SK-N-SH treated with all-trans-retinoic acid at 6 μM for 48 hours (cell line): ENCODE measurements around the gene FBXW10B.

ENCODE experiments used
- ATAC-seq: fragments of 200-7000 bp; cut with Tn5 transposase; 3 replicates; pipeline ENCODE4 v1.9.1; 2020; ENCODE audit warnings: mild to moderate bottlenecking, moderate library complexity
- BACH2 ChIP-seq: fragments of 250-450 bp; sonication (Bioruptor Pico); IDR thresholded peaks from 2 replicates; pipeline ENCODE4 v1.9.0; 2021; ENCODE audit warnings: mild to moderate bottlenecking, borderline replicate concordance
- CSDC2 ChIP-seq: fragments of 250-450 bp; sonication (Bioruptor Pico); IDR thresholded peaks from 2 replicates; pipeline ENCODE4 v1.5.0; 2020; ENCODE audit warnings: mild to moderate bottlenecking, moderate library complexity
- CSRNP3 ChIP-seq: fragments of 250-450 bp; sonication (Bioruptor Pico); IDR thresholded peaks from 2 replicates; pipeline ENCODE4 v1.5.1; 2021; ENCODE audit warnings: mild to moderate bottlenecking, moderate library complexity
- ESRRG ChIP-seq: fragments of 250-450 bp; sonication (Bioruptor Pico); IDR thresholded peaks from 2 replicates; pipeline ENCODE4 v1.6.1; 2021; ENCODE audit warnings: mild to moderate bottlenecking
- GLIS3 ChIP-seq: fragments of 250-450 bp; sonication (Bioruptor Pico); IDR thresholded peaks from 2 replicates; pipeline ENCODE4 v1.5.0; 2020; ENCODE audit warnings: mild to moderate bottlenecking, moderate library complexity
- ISL1 ChIP-seq: fragments of 250-450 bp; sonication (Bioruptor Pico); IDR thresholded peaks from 2 replicates; pipeline ENCODE4 v2.1.2; 2022; ENCODE audit warnings: mild to moderate bottlenecking, moderate library complexity
- OSR1 ChIP-seq: fragments of 250-450 bp; sonication (Bioruptor Pico); IDR thresholded peaks from 2 replicates; pipeline ENCODE4 v1.8.0; 2022; ENCODE audit warnings: moderate library complexity, mild to moderate bottlenecking, inconsistent platforms
- POU6F1 ChIP-seq: fragments of 250-450 bp; sonication (Bioruptor Pico); IDR thresholded peaks from 2 replicates; pipeline ENCODE4 v1.8.0; 2021; ENCODE audit warnings: low read depth, mild to moderate bottlenecking, moderate library complexity, borderline replicate concordance
- PPARA ChIP-seq: fragments of 250-450 bp; sonication (Bioruptor Pico); IDR thresholded peaks from 2 replicates; pipeline ENCODE4 v1.5.0; 2020; ENCODE audit warnings: mild to moderate bottlenecking, borderline replicate concordance
- RARB ChIP-seq: fragments of 250-450 bp; sonication (Bioruptor Pico); IDR thresholded peaks from 2 replicates; pipeline ENCODE4 v1.8.0; 2021; ENCODE audit warnings: mild to moderate bottlenecking, moderate library complexity
- TOX ChIP-seq: fragments of 250-450 bp; sonication (Bioruptor Pico); IDR thresholded peaks from 2 replicates; pipeline ENCODE4 v1.8.0; 2021; ENCODE audit warnings: mild to moderate bottlenecking, moderate library complexity, borderline replicate concordance
- TSHZ2 ChIP-seq: fragments of 250-450 bp; sonication (Bioruptor Pico); IDR thresholded peaks from 2 replicates; pipeline ENCODE4 v1.5.0; 2020; ENCODE audit warnings: mild to moderate bottlenecking, moderate library complexity
- ZC3H10 ChIP-seq: fragments of 250-450 bp; sonication (Bioruptor Pico); IDR thresholded peaks from 2 replicates; pipeline ENCODE4 v1.5.1; 2021; ENCODE audit warnings: mild to moderate bottlenecking, moderate library complexity
- ZFP3 ChIP-seq: fragments of 250-450 bp; sonication (Bioruptor Pico); IDR thresholded peaks from 2 replicates; pipeline ENCODE4 v1.5.0; 2020; ENCODE audit warnings: mild to moderate bottlenecking, moderate library complexity
- ZNF70 ChIP-seq: fragments of 450-650 bp; formaldehyde crosslinking; IDR thresholded peaks from 2 replicates; pipeline ENCODE4 v1.5.0; 2020; ENCODE audit warnings: mild to moderate bottlenecking, moderate library complexity
- ZNF8 ChIP-seq: fragments of 450-650 bp; formaldehyde crosslinking; IDR thresholded peaks from 2 replicates; pipeline ENCODE4 v1.5.0; 2020; ENCODE audit warnings: mild to moderate bottlenecking, moderate library complexity

FBXW10B gene

GRCh38 chr17:15652960-15653359, 33.5 kb upstream of the FBXW10B start (continued):
- no peak for TF ChIP-seq POU6F1 (CRISPR knock-in tag)
- TF ChIP-seq OSR1 (CRISPR knock-in tag), result no peak
- no peak for TF ChIP-seq ZFP3 (CRISPR knock-in tag)
- TF ChIP-seq, all 23 proteins: peak for 0

GRCh38 chr17:15651583-15652110, 32.1 kb upstream of the FBXW10B start:
- TF ChIP-seq ZFP3 (CRISPR knock-in tag) (0 out of 2 replicates have a peak, but pooled peaks have one; percentile 46), OSR1 (CRISPR knock-in tag) (no peak)
- ATAC-seq, result peak; percentile 99

GRCh38 chr17:15650741-15651582, 31.5 kb upstream of the FBXW10B start:
- TF ChIP-seq GLIS3 (CRISPR knock-in tag) (no peak), ZFP3 (CRISPR knock-in tag) (no peak), ZNF8 (CRISPR knock-in tag) (no peak), TSHZ2 (CRISPR knock-in tag) (0 out of 2 replicates have a peak, but pooled peaks have one; percentile 67)
- peak; percentile 42 for ATAC-seq

GRCh38 chr17:15649861-15650421, 30.4 kb upstream of the FBXW10B start:
- no peak for ATAC-seq
- TF ChIP-seq BACH2 (CRISPR knock-in tag) (no peak), RARB (CRISPR knock-in tag) (no peak), ESRRG (no peak), PPARA (no peak), ZNF70 (CRISPR knock-in tag) (no peak), CSRNP3 (no peak), ZFP3 (CRISPR knock-in tag) (no peak), CSDC2 (CRISPR knock-in tag) (no peak), OSR1 (CRISPR knock-in tag) (no peak), TOX (CRISPR knock-in tag) (no peak), ZC3H10 (CRISPR knock-in tag) (no peak), TSHZ2 (CRISPR knock-in tag) (no peak), GLIS3 (CRISPR knock-in tag) (no peak), ISL1 (CRISPR knock-in tag) (no peak)
